GM19351 (cell line): ENCODE data around the gene VGF.
"Not testable (repeated sequence)": the region's sequence is repeated elsewhere in the genome, so short reads cannot be mapped to it uniquely, and the experiment has no call there.

Experiments
- ATAC-seq: cut with Tn5 transposase; IDR thresholded peaks from one replicate; pipeline ENCODE4 v1.9.1; 2021; ENCODE audit warnings: mild to moderate bottlenecking, moderate library complexity; ENCODE audit not compliant: unreplicated experiment

Gene VGF

GRCh38 chr7:101140339-101140699 lies 25.1 kb downstream of the VGF start:
- ATAC-seq = no peak

- peak; percentile 75 for ATAC-seq
These were observed 27.0 kb downstream of the VGF start for GRCh38 chr7:101138213-101138870.

- ATAC-seq = no peak
These were observed 27.6 kb downstream of the VGF start for GRCh38 chr7:101137651-101138212.

GRCh38 chr7:101134399-101134980 lies 30.9 kb downstream of the VGF start:
- no peak for ATAC-seq

GRCh38 chr7:101133621-101134398 lies 31.6 kb downstream of the VGF start:
- no peak for ATAC-seq

- ATAC-seq = not testable (repeated sequence)
These were observed 32.5 kb downstream of the VGF start for GRCh38 chr7:101132626-101133600.

GRCh38 chr7:101129603-101130117 lies 35.7 kb downstream of the VGF start:
- no peak for ATAC-seq

- no peak for ATAC-seq
These were observed 37.1 kb downstream of the VGF start for GRCh38 chr7:101128040-101128834.

- no peak for ATAC-seq
These were observed 37.8 kb downstream of the VGF start for GRCh38 chr7:101127460-101128039.

GRCh38 chr7:101126651-101127459 lies 38.5 kb downstream of the VGF start, which contains the start of gene SERPINE1:
Gene SERPINE1 (plus strand): TSS chr7:101127104. CDS start chr7:101128394, 1,290 bp downstream.
- ATAC-seq = peak; percentile 60

GRCh38 chr7:101125989-101126650 lies 39.2 kb downstream of the VGF start:
- peak; percentile 72 for ATAC-seq

- no peak for ATAC-seq
These were observed 40.9 kb downstream of the VGF start for GRCh38 chr7:101124376-101125056.

GRCh38 chr7:101123703-101124068 lies 41.7 kb downstream of the VGF start:
- ATAC-seq = no peak

- no peak for ATAC-seq
These were observed 42.3 kb downstream of the VGF start for GRCh38 chr7:101122933-101123702.

GRCh38 chr7:101121991-101122932 lies 43.1 kb downstream of the VGF start:
- no peak for ATAC-seq
